DMS114 treated with DMSO at 0.1 percent for 48 hours (cell line): ENCODE results near the gene PTPRK.

Experiments used
- DNase-seq: peaks from one replicate; lab custom pipeline; 2025; ENCODE audit not compliant: unreplicated experiment; lab: John Stamatoyannopoulos, UW

The PTPRK gene

GRCh38 chr6:128350416-128351254, 169.8 kb downstream of the PTPRK start:
- no peak for DNase-seq

- DNase-seq, result no peak
Observed at GRCh38 chr6:128347123-128347522, 173.3 kb downstream of the PTPRK start.

GRCh38 chr6:128346569-128346968, 173.8 kb downstream of the PTPRK start:
- no peak for DNase-seq

- no peak for DNase-seq
Observed at GRCh38 chr6:128345278-128345677, 175.1 kb downstream of the PTPRK start.

GRCh38 chr6:128343706-128344105, 176.7 kb downstream of the PTPRK start:
- DNase-seq, result no peak

- DNase-seq, result no peak
Observed at GRCh38 chr6:128339635-128340450, 180.6 kb downstream of the PTPRK start.

GRCh38 chr6:128337619-128338018, 182.8 kb downstream of the PTPRK start:
- no peak for DNase-seq

GRCh38 chr6:128336436-128337095, 183.8 kb downstream of the PTPRK start:
- DNase-seq, result no peak

GRCh38 chr6:128335963-128336362, 184.4 kb downstream of the PTPRK start:
- DNase-seq, result no peak

- DNase-seq, result no peak
Observed at GRCh38 chr6:128333581-128334223, 186.7 kb downstream of the PTPRK start.

GRCh38 chr6:128327890-128328289, 192.5 kb downstream of the PTPRK start:
- peak; percentile 6 for DNase-seq

- no peak for DNase-seq
Observed at GRCh38 chr6:128323011-128323410, 197.4 kb downstream of the PTPRK start.

GRCh38 chr6:128319946-128320345, 200.5 kb downstream of the PTPRK start:
- no peak for DNase-seq

GRCh38 chr6:128319157-128319556, 201.2 kb downstream of the PTPRK start:
- DNase-seq, result no peak

GRCh38 chr6:128316258-128316929, 204.0 kb downstream of the PTPRK start:
- DNase-seq, result no peak

GRCh38 chr6:128314190-128314589, 206.2 kb downstream of the PTPRK start:
- no peak for DNase-seq

- no peak for DNase-seq
Observed at GRCh38 chr6:128311944-128312570, 208.3 kb downstream of the PTPRK start.

- no peak for DNase-seq
Observed at GRCh38 chr6:128310451-128310850, 209.9 kb downstream of the PTPRK start.

GRCh38 chr6:128307671-128308070, 212.7 kb downstream of the PTPRK start:
- no peak for DNase-seq

- no peak for DNase-seq
Observed at GRCh38 chr6:128305976-128306375, 214.4 kb downstream of the PTPRK start.
